T-cell (primary cell): Measurements from ENCODE around the gene MPZL1. TPM values are rescaled to one million over a fixed set of nuclear protein-coding genes. Genes with fewer than 3 reads are reported as not detected.
"Not testable (repeated sequence)": the region's sequence is repeated elsewhere in the genome, so short reads cannot be mapped to it uniquely, and the experiment has no call there.

Experiments
- ATAC-seq, 4 experiments: fragments of 200-7000 bp in 3 of 4; fragments of 150-1000 bp in 1 of 4; cut with Tn5 transposase; replicated peaks in 1 of 4; 1 replicate in 3 of 4; 2 replicates in 1 of 4; pipeline ENCODE4 v1.10.0; 2021; ENCODE audit warnings: moderate library complexity in 3 of 4, mild to moderate bottlenecking in 2 of 4, moderate number of reproducible peaks in 1 of 4
- CTCF ChIA-PET, 2 donors: fragments of 300-600 bp; sonication (Branson Sonifier 250); formaldehyde crosslinking; loops; one replicate each; lab custom pipeline; 2022; ENCODE audit warnings: antibody characterized with exemption in 2 of 2; lab: Charles Lee
- POLR2A ChIA-PET, 2 donors: fragments of 300-600 bp; sonication (Branson Sonifier 250); formaldehyde crosslinking; loops; one replicate each; lab custom pipeline; 2022; ENCODE audit warnings: antibody characterized with exemption in 2 of 2; lab: Charles Lee
- DNase-seq, 35 experiments: peaks; one replicate each; pipeline versions ENCODE4 v3.0.0 to v3.0.0-alpha.2; 2013 to 2023
- H3K27ac ChIP-seq: one replicate; pipeline ENCODE4 v1.5.1; 2013; ENCODE audit warnings: low read length
- H3K27me3 ChIP-seq, 2 experiments: replicated peaks in 1 of 2; 1 replicate in 1 of 2; 2 replicates in 1 of 2; pipeline versions ENCODE4 v1.6.1 to v1.7.0; 2013; ENCODE audit warnings: low read length in 1 of 2, mixed read lengths in 1 of 2; ENCODE audit not compliant: control insufficient read depth in 2 of 2, insufficient read depth in 2 of 2; ENCODE audit errors: extremely low read depth in 1 of 2
- H3K36me3 ChIP-seq, 2 donors: 1 replicate in 1 of 2; 2 replicates in 1 of 2; pipeline versions ENCODE4 v1.6.1 to v1.7.0; 2013; ENCODE audit warnings: low read length in 1 of 2; ENCODE audit not compliant: control insufficient read depth in 2 of 2, insufficient read depth in 1 of 2; ENCODE audit errors: extremely low read depth in 1 of 2
- H3K4me1 ChIP-seq, 2 experiments: 1 replicate in 1 of 2; 2 replicates in 1 of 2; pipeline versions ENCODE4 v1.6.1 to v1.7.0; 2013; ENCODE audit warnings: low read length in 2 of 2, mixed read lengths in 1 of 2; ENCODE audit not compliant: insufficient read depth in 2 of 2, control insufficient read depth in 1 of 2; ENCODE audit errors: extremely low read depth in 1 of 2
- H3K4me3 ChIP-seq, 2 donors: 1 replicate in 1 of 2; 2 replicates in 1 of 2; pipeline versions ENCODE4 v1.5.1 to v1.7.0; 2013; ENCODE audit warnings: mild to moderate bottlenecking in 2 of 2, low read length in 1 of 2, moderate library complexity in 1 of 2; ENCODE audit not compliant: control insufficient read depth in 1 of 2; ENCODE audit errors: extremely low read depth in 1 of 2
- H3K9me3 ChIP-seq: 2 replicates; pipeline ENCODE4 v1.7.0; 2013
- H3K27ac Mint-ChIP-seq, 2 donors: one replicate each; pipeline ENCODE4 v1.8.0; 2020 to 2021; ENCODE audit warnings: mild to moderate bottlenecking in 2 of 2, mixed read lengths in 2 of 2
- H3K27me3 Mint-ChIP-seq, 2 donors: one replicate each; pipeline ENCODE4 v1.8.0; 2021 to 2022; ENCODE audit warnings: mixed read lengths in 2 of 2
- H3K36me3 Mint-ChIP-seq: one replicate; pipeline ENCODE4 v1.8.0; 2021; ENCODE audit warnings: mixed read lengths
- H3K4me1 Mint-ChIP-seq, 3 donors: one replicate each; pipeline ENCODE4 v1.8.0; 2020 to 2022; ENCODE audit warnings: mixed read lengths in 3 of 3, mild to moderate bottlenecking in 1 of 3
- H3K4me3 Mint-ChIP-seq, 3 donors: one replicate each; pipeline ENCODE4 v1.8.0; 2020 to 2022; ENCODE audit warnings: mild to moderate bottlenecking in 3 of 3, mixed read lengths in 3 of 3, moderate library complexity in 3 of 3
- H3K9me3 Mint-ChIP-seq, 3 donors: one replicate each; pipeline ENCODE4 v1.8.0; 2020 to 2022; ENCODE audit warnings: mixed read lengths in 3 of 3
- WGBS: methylation state at CpG from one replicate; pipeline ENCODE4 v1.1.5; 2013; ENCODE audit warnings: missing lambda C conversion rate; ENCODE audit not compliant: insufficient coverage; 5-methylcytosine and 5-hydroxymethylcytosine counted together
- total RNA-seq, 35 experiments: library from RNA in 6 of 35; stranded (reverse) in 6 of 35; fragments of 120-200 nt in 1 of 35; gene quantifications; one replicate each; pipeline versions ENCODE4 v1.2.1 to v1.2.4 and lab custom pipeline; 2013 to 2026

Gene MPZL1
- total RNA-seq, 5 donors from 2014 or later (not counting 1 experiment from before 2014, with no cell fraction given), result 5.1 to 9.9 (median 8.5) TPM

DNA sequence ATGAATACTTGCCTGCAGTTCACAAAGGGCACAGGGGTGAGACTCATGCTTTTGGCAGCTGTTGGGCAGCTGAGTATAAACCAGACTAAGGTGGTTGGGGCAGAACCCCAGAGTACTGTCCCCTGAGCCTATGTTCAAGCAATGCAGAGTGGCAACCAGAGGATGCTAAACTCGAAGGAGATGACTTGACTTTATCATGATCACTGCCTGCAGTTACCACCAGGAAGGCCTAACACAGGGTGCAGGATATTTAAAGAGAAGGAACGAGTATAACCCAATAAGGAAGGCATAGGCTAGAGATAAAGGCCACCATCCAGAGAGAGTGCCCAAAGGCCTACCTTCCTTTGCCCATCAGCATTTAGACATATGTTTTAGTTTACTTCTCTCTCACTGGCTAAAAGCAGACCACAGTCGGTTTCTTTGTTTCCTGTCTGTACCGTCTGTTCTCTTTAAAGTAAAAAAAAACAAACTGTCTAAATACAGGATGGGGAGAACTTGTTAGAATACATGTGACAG is 83.3 kb downstream of the MPZL1 start:
- 0% methylated on average over 1 of the region's 4 CpGs for WGBS
- ChIA-PET CTCF (no interaction called here), POLR2A (no interaction called here)
- Histone ChIP-seq H3K4me1 (peaks cover 13 to 23% of the 10 kb centered on the region in 2 experiments), H3K4me3 (no peak overlapping the region), H3K9me3 (no peaks in the 10 kb centered on the region), H3K27me3 (no peaks in the 10 kb centered on the region), H3K36me3 (no peaks in the 10 kb centered on the region), H3K27ac (peak overlapping the region; percentile 46)
- Mint-ChIP-seq H3K36me3 (no peaks in the 10 kb centered on the region), H3K27me3 (peaks cover 0 to 4% of the 10 kb centered on the region in 2 donors), H3K4me1 (peaks cover 24 to 28% (median 25%) of the 10 kb centered on the region in 3 donors), H3K27ac (peak overlapping the region; percentile 92 to 93), H3K9me3 (no peaks in the 10 kb centered on the region), H3K4me3 (peak overlapping the region in 2 of 3 donors; percentile 30 to 44)
- DNase-seq (peak in 14 of 35 experiments; percentile 1 to 58 (median 6)), ATAC-seq (peak; percentile 74 to 83 (median 80))

GRCh38 chr1:167806235-167806634 is 84.5 kb downstream of the MPZL1 start:
- H3K4me3 Mint-ChIP-seq, DNase-seq, CTCF ChIA-PET: not testable (repeated sequence)

GRCh38 chr1:167806676-167807075 is 84.9 kb downstream of the MPZL1 start:
- H3K36me3 Mint-ChIP-seq, H3K4me3 ChIP-seq, POLR2A ChIA-PET, H3K27ac ChIP-seq, H3K27ac Mint-ChIP-seq, H3K4me3 Mint-ChIP-seq, ATAC-seq, H3K9me3 ChIP-seq, H3K27me3 ChIP-seq, DNase-seq, CTCF ChIA-PET, H3K27me3 Mint-ChIP-seq, H3K9me3 Mint-ChIP-seq, H3K36me3 ChIP-seq: not testable (repeated sequence)
- 100% methylated on average over 7 of the region's 12 CpGs for WGBS
- H3K4me1 Mint-ChIP-seq, result peaks cover 24 to 28% (median 25%) of the 10 kb centered on the region in 3 donors
- H3K4me1 ChIP-seq, result peaks cover 13 to 23% of the 10 kb centered on the region in 2 experiments

More at GRCh38 chr1:167806235-167806634, 84.5 kb downstream of the MPZL1 start:
- H3K9me3 Mint-ChIP-seq, ATAC-seq, POLR2A ChIA-PET, H3K27me3 ChIP-seq, H3K36me3 ChIP-seq, H3K36me3 Mint-ChIP-seq, H3K9me3 ChIP-seq, H3K4me3 ChIP-seq, H3K27ac ChIP-seq, H3K27me3 Mint-ChIP-seq: not testable (repeated sequence)
- peak overlapping the region in 1 of 2 donors; percentile 69 for H3K27ac Mint-ChIP-seq
- peaks cover 24 to 28% (median 25%) of the 10 kb centered on the region in 3 donors for H3K4me1 Mint-ChIP-seq
- H3K4me1 ChIP-seq, result peaks cover 13 to 23% of the 10 kb centered on the region in 2 experiments
- WGBS, result 93% methylated on average over 22 of the region's 23 CpGs

GRCh38 chr1:167808104-167808503 is 86.3 kb downstream of the MPZL1 start:
- no peaks in the 10 kb centered on the region for H3K36me3 ChIP-seq
- no peak for ATAC-seq
- ChIA-PET POLR2A (no interaction called here), CTCF (interaction anchor here in 1 of 2 donors (0.8 kb wide), 1 partner anchor 274 kb away, joined by 3 read pairs; no protein-coding TSS in a partner anchor)
- peaks cover 0 to 4% of the 10 kb centered on the region in 2 experiments for H3K27me3 ChIP-seq
- peaks cover 7% of the 10 kb centered on the region for H3K36me3 Mint-ChIP-seq
- H3K27ac Mint-ChIP-seq, result no peak overlapping the region
- no peak overlapping the region for H3K4me3 Mint-ChIP-seq
- H3K27me3 Mint-ChIP-seq, result peaks cover 0 to 4% of the 10 kb centered on the region in 2 donors
- H3K9me3 Mint-ChIP-seq, result peaks cover 9 to 12% (median 12%) of the 10 kb centered on the region in 3 donors
- H3K27ac ChIP-seq, result no peak overlapping the region
- WGBS, result no CpG with 5 or more reads among the region's 3 CpGs
- H3K4me1 Mint-ChIP-seq, result peaks cover 23 to 26% (median 25%) of the 10 kb centered on the region in 3 donors
- no peak overlapping the region for H3K4me3 ChIP-seq
- peaks cover 13 to 19% of the 10 kb centered on the region in 2 experiments for H3K4me1 ChIP-seq
- DNase-seq, result no peak
- no peaks in the 10 kb centered on the region for H3K9me3 ChIP-seq

- peaks cover 11 to 14% of the 10 kb centered on the region in 2 experiments for H3K4me1 ChIP-seq
- peaks cover 12 to 16% (median 15%) of the 10 kb centered on the region in 3 donors for H3K9me3 Mint-ChIP-seq
- no peak for ATAC-seq
- no peak overlapping the region for H3K27ac Mint-ChIP-seq
- no peak overlapping the region for H3K4me3 Mint-ChIP-seq
- ChIA-PET POLR2A (no interaction called here), CTCF (interaction anchor here in 1 of 2 donors (0.6 to 1.0 kb wide), 3 partner anchors 93 to 274 kb away, joined by 3 read pairs; no protein-coding TSS in a partner anchor)
- peaks cover 0 to 4% of the 10 kb centered on the region in 2 experiments for H3K27me3 ChIP-seq
- H3K4me3 ChIP-seq, result no peak overlapping the region
- no peak for DNase-seq
- no CpG with 5 or more reads among the region's 3 CpGs for WGBS
- no peak overlapping the region for H3K27ac ChIP-seq
- peaks cover 2 to 4% of the 10 kb centered on the region in 2 donors for H3K27me3 Mint-ChIP-seq
- H3K36me3 ChIP-seq, result no peaks in the 10 kb centered on the region
- H3K36me3 Mint-ChIP-seq, result peaks cover 10% of the 10 kb centered on the region
- peaks cover 18 to 21% (median 19%) of the 10 kb centered on the region in 3 donors for H3K4me1 Mint-ChIP-seq
- no peaks in the 10 kb centered on the region for H3K9me3 ChIP-seq
Measured at GRCh38 chr1:167808690-167809089, 86.9 kb downstream of the MPZL1 start.

- ATAC-seq, result no peak
- peaks cover 2 to 4% of the 10 kb centered on the region in 2 donors for H3K27me3 Mint-ChIP-seq
- peaks cover 16% of the 10 kb centered on the region for H3K36me3 Mint-ChIP-seq
- H3K27ac ChIP-seq, result no peak overlapping the region
- POLR2A ChIA-PET, result interaction anchor here in 1 of 2 donors (0.7 kb wide), 1 partner anchor 1953 kb away, joined by 3 read pairs; no protein-coding TSS in a partner anchor
- no peaks in the 10 kb centered on the region for H3K4me1 ChIP-seq
- H3K9me3 ChIP-seq, result no peaks in the 10 kb centered on the region
- H3K9me3 Mint-ChIP-seq, result peaks cover 26 to 32% (median 27%) of the 10 kb centered on the region in 3 donors
- no peak for DNase-seq
- CTCF ChIA-PET, result no interaction called here
- H3K4me3 Mint-ChIP-seq, result no peak overlapping the region
- no peaks in the 10 kb centered on the region for H3K36me3 ChIP-seq
- H3K4me3 ChIP-seq, result no peak overlapping the region
- H3K4me1 Mint-ChIP-seq, result no peaks in the 10 kb centered on the region
- peaks cover 0 to 4% of the 10 kb centered on the region in 2 experiments for H3K27me3 ChIP-seq
- H3K27ac Mint-ChIP-seq, result no peak overlapping the region
Measured at GRCh38 chr1:167812972-167813371, 91.2 kb downstream of the MPZL1 start.
